Nasal cavity respiratory epithelium epithelial cell of viscerocranial mucosa (primary cell): ENCODE data around the gene OR12D1. TPM values are rescaled to one million over a fixed set of nuclear protein-coding genes. Genes with fewer than 3 reads are reported as not detected.

ENCODE experiments used
- total RNA-seq: library from RNA; depleted of rRNA; stranded (reverse); fragments of >200 nt; gene quantifications from 2 replicates; pipeline ENCODE4 v1.2.3, GENCODE V29; 2014

The OR12D1 gene
- total RNA-seq, result not detected in 2 replicates

GRCh38 chr6:29414588-29414987 lies at the start of gene OR12D1:
Gene OR12D1, plus strand, starts transcription at chr6:29414928.

GRCh38 chr6:29368765-29369164 lies 46.0 kb upstream of the OR12D1 start, which contains the start of gene OR5V1:
Gene OR5V1, minus strand, starts transcription at chr6:29368865. Its CDS starts 12,670 bp downstream, at chr6:29356195.

GRCh38 chr6:29375191-29375590 lies 39.5 kb upstream of the OR12D1 start, which contains the start of gene OR12D3:
Gene OR12D3, minus strand, starts transcription at chr6:29375291. Its CDS starts 4 bp downstream, at chr6:29375287.

GRCh38 chr6:29395331-29395730 lies 19.4 kb upstream of the OR12D1 start, which contains the start of gene OR12D2:
Gene OR12D2, plus strand, starts transcription at chr6:29395631. Its CDS starts 1,069 bp downstream, at chr6:29396700.

GRCh38 chr6:29439006-29439405 lies 24.3 kb downstream of the OR12D1 start, which contains the start of gene OR10C1:
Gene OR10C1, plus strand, starts transcription at chr6:29439306. Its CDS starts 710 bp downstream, at chr6:29440016.

GRCh38 chr6:29456971-29457370 lies 42.2 kb downstream of the OR12D1 start, which contains the start of the genes OR11A1 and OR2H1:
Gene OR11A1, minus strand, starts transcription at chr6:29457071. Its CDS starts 29,430 bp downstream, at chr6:29427641.
Gene OR2H1, plus strand, starts transcription at chr6:29457155. Its CDS starts 4,615 bp downstream, at chr6:29461770.

Other genes with a start within 250 kb of the OR12D1 start
- gene OR2J2, start 244.0 kb upstream of the OR12D1 start, total RNA-seq, result not detected in 2 replicates
- not detected in 2 replicates for gene OR14J1, start 113.2 kb upstream of the OR12D1 start, total RNA-seq
- not detected in 2 replicates for gene OR5V1, start 46.1 kb upstream of the OR12D1 start, total RNA-seq
- not detected in 2 replicates for gene OR12D3, start 39.6 kb upstream of the OR12D1 start, total RNA-seq
- gene OR12D2, start 19.3 kb upstream of the OR12D1 start, total RNA-seq, result not detected in 2 replicates
- gene OR10C1, start 24.4 kb downstream of the OR12D1 start, total RNA-seq, result not detected in 2 replicates
- gene OR11A1, start 42.1 kb downstream of the OR12D1 start, total RNA-seq, result not detected in 2 replicates
- not detected in 2 replicates for gene OR2H1, start 42.2 kb downstream of the OR12D1 start, total RNA-seq
- not detected in 2 replicates for gene MAS1L, start 73.0 kb downstream of the OR12D1 start, total RNA-seq
- not detected in 2 replicates for gene UBD, start 144.8 kb downstream of the OR12D1 start, total RNA-seq
- not detected in 2 replicates for gene OR2H2, start 170.2 kb downstream of the OR12D1 start, total RNA-seq
- 6.2 and 13.0 TPM in 2 replicates for gene GABBR1, start 218.3 kb downstream of the OR12D1 start, total RNA-seq
- not detected in 2 replicates for gene MOG, start 242.2 kb downstream of the OR12D1 start, total RNA-seq